NCI-H2081 treated with DMSO at 0.1 percent for 48 hours (cell line): ENCODE data around the gene TIMP4.

Experiments used
- DNase-seq: peaks from one replicate; lab custom pipeline; 2025; lab: John Stamatoyannopoulos, UW

TIMP4 gene

DNA sequence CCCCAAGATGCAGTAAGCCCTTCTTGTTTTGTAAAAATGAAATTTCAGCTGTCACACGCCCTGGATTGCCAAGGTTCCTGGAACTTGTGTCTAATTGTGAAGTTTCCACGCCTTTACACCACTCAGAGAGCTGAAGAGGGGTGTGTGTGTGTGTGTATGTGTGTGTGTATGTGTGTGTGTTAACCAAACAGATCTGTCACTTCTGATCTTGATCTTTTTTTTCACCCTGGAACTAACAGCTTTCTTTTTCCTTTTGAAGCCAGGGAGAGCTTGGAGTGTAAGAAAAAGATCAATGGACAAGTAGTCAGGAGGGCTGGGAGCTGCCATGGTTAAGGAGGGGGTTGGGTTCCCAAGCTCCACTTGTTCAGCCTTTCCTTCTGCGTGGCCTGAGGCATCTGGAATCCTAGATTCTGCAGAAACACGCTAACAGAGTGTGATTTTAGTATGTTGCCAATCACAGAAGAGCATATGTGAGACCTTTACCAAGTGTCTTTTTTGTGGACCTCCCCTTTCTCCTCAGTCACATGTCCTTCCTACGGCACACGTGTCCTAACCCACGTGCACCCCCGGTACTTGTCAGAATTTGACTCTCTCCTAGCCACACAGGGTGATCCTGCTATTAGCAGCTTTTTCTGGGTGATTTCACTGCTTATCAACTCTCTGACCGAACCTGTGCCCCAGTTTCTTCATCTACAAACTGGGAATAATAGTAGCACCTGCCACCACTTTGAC is 11.5 kb downstream of the TIMP4 start:
- no peak for DNase-seq

DNA sequence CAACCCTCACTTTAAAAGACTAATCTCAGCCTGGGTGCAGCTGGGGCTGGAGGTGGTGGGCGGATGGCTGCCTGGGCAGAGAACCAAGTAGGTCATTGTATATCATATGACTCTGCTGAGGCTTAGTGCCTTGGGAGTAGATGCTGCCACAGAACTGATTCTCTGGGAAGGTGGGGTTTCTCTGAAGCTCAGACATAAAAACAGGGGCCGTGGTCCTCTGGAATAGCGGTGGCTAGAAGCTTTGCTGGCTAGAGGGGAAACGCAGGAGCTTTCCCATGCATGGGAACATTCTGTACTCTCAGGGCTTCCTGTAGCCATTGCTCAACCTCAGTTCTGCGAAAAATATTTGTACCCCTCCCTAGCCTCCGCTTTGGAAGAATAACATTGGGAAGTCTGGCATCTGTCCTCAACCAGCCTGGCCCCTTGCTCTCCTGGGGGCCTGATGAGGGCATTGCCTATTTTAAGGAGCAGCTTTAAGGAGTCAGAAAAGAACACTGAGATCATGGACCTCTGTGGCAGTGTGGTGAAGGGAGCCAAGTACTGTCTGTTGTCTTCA is 14.7 kb downstream of the TIMP4 start:
- no peak for DNase-seq

DNA sequence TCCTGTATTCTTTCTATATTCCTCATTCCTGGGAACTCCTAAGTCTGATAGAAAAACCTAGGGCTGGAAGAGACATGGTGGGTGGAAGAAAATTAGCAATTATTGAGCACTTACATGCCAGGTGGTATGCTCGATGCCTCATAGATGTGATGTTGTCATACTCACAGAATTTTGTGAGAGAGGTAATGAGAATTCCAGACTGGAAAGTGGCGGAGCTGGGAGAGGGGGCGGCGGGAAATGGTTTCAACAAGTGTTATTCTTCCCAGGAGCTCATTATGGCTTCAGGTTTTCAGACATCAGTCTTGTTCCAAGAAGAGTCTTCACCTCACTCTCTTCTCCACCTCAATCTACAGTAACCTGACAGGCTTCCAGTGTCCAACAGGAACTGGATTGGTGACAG is 16.2 kb downstream of the TIMP4 start:
- DNase-seq, result no peak

DNA sequence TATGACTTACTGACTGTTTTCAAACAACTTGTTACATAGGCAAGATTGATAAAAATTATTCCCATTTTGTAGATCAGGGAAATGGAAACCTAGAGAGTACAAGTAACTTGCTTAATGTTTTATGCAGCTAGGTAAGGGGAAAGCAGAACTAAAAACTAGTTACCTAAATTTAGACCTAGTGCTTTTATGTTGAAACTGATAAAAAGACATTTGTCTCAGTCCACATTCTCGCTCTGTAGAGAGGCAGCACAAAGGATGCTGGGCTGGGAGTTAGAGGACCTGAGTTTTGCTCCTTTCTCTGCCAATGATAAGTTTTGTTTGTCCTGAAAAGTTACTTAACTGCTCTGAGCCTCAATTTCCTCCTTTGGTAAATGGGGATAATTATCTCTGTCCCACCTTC is 17.4 kb downstream of the TIMP4 start:
- DNase-seq, result no peak

DNA sequence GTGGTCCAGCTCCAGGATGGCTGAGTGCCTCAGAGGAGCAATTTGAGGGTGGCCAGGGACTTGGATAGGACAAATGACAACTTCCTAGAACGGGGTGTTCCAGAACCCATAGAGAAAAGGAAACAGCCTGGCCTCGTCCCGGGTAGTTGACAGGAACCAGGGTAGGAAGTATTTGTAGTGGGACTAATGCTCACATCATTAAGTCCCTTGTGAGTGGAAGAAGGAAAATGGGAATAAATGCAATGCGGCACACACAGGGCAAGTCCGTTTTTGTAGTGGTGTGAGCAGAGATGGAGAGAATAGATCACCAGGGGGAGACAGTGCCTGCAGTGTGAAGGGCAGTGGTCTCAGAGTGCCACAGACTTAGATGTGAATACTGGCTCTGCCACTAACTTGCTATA is 19.6 kb downstream of the TIMP4 start:
- no peak for DNase-seq

DNA sequence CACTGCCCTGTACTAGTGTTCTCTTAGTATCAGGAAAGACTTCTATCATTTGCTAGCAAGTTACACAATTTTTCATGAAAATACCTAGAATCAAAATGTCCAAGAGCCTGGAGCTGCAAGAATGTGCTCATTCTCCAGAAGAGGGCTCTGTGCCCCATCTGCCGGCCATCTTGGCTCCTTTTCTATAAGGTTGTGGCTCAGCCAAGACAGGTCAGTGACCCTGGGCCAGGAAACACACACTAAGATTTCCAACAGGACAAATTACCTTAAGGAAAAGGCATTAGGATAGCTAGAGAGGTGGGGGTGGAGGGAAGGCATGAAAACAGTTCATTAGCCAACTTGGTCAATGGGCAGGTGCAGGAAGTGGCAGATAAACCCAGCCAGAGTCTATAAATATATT is 20.7 kb downstream of the TIMP4 start:
- no peak for DNase-seq

DNA sequence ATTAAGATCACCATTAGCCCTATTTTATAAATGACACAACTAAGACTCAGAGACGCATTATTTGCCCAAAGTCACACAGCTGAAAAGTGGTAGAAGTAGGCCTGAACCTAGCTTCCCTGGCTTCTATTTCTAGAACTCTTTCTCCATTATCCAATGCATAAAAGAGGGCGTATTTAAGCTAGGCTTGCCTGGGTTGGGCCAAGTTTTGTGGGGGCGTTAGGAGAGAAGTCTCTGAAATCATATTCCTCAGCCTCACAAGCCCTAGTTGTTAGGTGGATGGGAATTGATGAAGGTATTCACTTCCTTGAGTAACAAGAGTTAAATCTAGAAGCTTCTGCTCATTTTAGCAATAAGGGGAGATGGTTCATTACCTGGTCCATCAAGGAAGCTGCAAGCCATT is 22.3 kb downstream of the TIMP4 start:
- no peak for DNase-seq

DNA sequence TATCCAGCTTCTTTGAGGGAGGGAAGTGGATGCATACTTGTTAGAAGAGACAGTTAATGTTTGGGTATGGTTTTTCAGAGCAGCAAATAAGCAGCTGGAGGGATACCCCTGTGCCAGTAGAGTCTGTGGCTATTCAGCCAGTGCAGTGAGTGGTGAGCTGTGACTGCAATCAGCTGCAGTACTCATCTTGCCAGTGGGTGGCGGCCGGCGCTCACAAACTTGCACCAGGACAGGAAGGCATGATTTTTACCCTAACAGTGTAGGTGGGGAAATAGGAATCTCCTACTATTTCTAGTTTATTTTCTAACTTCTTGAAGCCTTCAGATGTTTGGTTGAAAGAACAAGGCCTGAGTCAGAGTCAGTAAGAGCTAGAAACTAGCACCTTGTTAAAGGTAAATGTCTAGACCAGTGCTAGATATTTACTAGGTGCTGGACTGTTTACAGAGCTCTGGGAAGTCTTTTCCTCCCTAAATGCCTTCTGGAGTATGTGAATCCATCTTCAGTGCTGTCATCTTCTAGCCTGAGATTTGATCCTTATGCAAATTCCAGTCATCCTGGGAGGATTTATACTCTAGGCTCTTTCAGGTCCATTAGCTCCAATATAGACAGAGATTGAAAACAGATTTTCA is 23.6 kb downstream of the TIMP4 start:
- DNase-seq, result no peak

DNA sequence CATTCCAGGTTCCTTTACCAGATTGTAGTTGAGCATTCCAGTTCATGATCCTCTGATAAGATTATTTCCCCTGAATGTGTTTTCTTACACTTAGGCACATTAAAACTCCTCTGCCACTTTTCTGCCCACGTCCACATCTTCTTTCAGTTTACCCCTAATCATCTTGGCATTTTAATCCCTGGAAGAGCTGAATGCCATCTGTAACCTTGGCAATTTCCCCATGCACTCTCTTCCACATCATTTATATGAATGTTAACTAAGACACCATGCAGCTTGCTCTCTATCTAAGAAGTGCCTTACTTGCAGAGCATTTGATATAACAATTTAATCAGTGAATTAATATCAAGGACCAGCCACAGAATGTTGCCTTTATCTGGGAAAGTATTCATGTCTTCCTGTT is 25.8 kb downstream of the TIMP4 start:
- no peak for DNase-seq

DNA sequence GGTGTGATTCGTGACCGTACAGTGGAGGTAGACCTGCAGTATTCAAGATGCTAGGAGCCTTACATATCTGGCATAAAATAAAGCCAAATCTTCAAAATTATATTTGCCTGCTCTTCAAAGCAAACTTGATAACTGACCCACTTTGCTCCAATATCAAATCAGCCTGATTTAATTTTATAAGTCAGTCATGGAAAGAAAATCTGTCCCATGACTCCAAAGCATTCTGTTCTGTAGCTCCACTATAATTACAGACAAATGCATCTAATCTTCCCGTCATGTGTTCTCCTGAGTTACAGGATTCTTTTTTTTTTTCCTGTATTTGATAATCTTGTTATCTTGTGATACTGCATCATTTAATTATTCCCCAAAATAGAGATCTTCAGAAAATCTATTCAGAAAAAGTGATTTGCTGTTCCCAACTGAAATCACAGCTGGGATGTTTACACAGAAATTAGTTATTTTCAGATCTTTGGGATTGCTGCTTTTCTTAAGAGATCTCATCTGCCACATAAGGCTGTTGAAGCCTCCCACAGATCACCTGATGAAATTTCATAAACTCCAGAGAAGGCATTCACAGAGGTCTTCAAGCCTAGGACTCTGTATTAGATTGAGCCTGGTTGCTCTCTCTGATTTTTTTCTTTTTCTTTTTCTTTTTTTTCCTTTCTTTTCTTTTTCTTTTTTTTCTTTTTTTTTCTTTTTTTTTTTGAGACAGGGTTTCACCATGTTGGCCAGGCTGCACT is 27.2 kb downstream of the TIMP4 start:
- DNase-seq, result no peak

DNA sequence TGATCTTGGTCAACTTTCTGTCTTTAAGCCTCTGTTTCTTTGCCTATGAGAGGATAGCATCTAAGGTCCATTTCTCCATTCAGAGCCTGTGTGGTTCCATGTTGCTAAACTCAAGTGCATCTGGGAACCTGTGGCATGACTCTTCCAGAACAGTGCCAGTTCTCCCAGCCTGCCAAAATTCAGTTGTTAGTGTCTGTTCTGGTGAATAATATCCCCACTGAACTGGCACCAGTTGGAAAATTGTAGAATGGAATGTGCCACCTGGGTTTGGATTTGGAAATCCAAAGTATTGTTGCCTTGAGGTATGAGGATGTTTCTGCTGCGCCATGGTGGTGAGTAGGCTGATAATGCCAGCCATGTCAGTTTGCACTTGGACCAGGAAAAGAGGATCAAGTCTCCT is 31.3 kb downstream of the TIMP4 start:
- no peak for DNase-seq

DNA sequence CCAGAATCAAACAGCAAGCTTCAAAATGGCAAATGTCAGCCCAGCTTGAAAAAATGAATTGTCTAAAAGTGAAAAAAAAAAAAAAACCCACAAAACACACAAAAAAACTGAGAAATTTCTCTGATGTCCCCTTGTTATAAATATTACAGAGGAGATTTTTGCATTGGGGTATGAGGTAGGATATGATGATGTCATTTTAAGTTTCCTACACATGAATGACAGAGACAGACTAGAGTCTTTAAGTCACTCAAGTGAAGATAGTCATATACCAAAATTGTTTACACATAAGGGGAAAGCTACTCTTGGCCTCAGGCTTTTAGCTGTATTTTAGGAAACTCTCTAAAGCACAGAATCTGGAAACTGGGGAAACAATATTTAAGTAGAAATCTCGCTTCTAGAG is 32.9 kb downstream of the TIMP4 start:
- no peak for DNase-seq

DNA sequence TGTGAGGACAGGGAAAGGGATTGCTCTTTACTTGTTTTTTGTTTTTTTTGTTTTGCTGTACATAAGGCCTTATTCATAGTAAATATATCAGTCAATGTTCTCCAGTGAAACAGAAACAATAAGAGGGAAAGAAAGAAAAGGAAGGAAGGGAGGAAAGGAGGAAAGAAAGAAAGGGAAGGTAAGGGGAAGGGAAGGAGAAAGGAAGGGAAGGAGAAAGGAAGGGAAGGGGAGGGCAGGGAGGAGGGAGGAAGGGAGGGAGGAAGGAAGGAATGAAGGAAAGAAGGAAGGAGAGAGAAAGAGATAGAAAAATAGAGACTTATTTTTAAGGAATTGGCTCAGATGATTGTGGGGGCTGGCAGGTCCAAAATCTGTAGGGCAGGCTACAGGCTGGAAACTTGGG is 37.2 kb downstream of the TIMP4 start:
- no peak for DNase-seq

DNA sequence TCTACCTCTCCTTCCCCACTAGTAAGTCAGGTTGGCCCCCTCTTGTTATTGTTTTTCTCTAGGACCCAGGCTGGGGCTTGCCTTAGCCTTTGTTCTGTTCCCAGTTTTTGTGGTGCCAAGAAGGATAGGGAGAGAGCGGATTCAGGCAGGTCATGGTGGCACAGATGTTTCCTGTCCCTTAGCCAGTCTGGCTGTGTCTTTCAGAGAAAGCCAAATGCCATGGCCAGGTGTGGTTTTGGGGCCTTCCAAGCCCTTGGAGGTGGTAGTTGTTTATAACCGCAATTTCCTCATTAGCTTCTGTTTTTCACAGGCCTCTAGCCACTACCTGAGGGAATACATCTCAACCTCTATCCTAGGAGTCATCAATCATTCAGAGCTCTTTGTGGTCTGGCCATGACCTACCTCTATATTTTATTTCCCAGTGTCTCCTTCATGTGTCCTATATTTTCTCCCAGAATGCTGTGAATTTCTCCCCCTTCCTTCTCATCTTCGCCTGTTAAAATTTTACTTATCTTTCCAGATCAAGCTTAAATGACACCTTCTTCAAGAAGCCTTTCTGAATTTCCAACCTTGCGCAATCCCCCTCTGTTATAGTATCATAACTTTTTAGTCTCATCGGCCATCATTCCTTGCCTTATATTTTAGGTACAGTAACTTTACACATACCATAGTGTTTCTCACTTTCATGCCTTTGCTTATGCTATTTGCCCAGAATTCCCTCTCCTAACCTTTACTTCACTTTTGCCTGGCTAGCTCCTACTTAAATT is 38.2 kb downstream of the TIMP4 start:
- no peak for DNase-seq

DNA sequence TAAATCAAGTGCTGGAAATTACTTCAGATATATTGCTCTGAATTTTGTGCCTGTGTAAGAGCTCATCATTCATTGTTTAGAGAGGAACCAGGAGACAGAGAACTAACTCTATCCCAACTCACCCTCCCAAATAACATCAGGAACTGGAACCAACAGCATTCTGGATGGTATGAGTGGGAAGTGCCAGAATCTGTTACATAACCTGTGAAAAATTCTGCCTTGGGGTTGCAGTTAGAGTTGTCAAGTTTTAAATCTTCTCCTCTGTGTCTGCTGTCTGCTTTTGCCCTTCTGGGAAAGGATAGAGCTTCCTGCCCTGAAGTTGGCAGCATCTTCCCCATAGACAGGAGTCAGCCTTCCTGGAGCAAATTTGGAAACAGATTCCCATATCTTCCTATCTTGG is 41.2 kb downstream of the TIMP4 start:
- DNase-seq, result no peak

DNA sequence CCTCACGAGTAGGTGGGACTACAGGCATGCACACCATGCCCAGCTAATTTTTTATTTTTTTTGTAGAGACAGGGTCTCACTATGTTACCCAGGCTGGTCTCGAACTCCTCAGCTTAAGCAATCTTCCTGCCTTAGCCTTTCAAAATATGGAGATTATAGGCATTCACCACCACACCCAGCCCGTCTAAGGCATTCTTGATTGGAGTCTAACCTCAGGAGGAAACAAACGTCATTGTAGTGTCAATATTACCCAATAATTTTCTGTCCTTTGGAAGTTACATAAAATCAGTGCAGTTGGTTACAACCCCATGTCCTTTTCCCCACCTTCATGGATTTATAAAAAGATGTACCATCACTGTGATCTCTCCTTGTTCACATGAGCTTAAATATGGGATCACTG is 41.8 kb downstream of the TIMP4 start:
- DNase-seq, result no peak

DNA sequence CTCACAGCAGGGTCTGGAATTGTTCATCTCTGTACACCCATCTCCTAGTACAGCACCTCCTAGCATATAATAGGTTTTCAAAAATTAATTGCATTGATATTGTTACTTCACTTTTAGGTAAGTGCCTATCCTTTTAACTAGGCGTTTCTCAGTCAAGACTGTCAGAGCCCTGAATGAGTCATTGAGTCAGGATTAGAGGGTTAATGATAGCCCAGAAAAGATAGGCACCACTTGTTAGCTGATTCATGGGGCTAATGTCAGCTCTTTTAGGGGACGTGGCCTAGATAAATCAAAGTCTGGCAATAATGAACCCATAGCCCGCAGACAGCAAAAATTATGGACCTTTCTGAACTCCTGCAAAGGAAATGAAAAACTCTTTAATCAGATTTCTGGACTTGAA is 42.9 kb downstream of the TIMP4 start:
- DNase-seq, result no peak

DNA sequence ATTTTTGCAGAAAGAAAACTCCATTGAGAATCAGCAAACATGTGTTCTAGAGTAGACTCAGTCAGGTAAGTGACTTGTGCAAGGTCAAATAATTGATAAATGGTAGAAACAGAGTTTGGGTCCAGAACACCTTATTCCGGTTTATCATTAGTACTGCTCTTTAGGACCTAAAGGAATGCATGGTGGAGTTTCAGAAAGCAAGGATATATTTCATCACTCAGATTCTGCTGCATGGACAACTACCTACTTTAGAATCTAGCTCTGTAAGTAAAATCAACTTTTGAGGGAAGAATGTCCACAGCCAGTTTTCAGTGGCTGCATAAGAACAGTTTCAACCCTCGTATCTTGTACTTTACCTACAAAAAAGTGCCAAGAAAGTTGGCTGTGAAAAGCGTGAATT is 43.6 kb downstream of the TIMP4 start:
- DNase-seq, result no peak

DNA sequence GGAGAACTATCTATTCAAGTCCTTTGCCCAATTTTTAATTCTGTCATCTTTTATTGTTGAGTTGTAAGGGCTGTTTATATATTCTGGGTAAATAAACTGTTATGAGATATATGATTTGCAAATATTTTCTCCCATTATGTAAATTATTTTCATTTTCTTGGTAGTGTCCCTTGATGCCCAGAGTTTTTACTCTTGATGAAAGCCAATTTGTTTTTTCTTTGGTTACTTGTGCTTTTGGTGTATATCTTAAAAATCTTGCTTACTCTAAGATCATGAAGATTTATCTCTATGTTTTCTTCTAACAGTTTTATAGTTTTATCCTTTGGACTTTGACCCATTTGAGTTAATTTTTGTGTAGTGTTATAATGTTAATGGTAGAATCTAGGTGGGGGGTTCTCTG is 44.5 kb downstream of the TIMP4 start:
- DNase-seq, result no peak

DNA sequence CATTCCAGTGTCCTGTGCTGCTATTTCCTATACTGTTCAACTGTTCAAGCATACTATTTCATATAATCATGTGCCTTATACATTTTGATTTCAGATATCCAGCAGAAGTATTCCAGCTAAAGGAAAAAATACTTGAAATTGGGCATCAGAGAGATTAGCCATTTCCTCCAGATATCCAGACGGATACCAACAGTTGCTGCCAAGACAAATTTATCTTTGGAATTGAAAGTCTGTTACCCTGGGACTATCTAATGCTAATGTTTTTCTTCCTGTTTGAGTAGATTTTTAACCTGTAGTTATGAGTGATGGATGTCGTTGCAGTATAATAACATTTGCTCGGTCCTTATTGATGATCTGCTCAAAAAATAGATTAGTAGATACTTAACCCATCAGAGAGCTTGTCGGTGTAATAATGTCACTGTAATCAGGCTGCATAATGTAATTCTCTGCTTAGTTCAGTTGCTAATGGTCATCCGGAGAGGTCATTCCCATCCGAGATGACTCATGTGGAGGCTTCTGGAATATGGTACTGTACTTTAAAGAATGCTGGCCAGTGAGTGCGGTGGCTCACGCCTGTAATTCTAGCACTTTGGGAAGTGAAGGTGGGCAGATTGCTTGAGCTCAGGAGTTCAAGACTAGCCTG is 51.5 kb downstream of the TIMP4 start:
- DNase-seq, result no peak
